ENCODE results near the gene PATZ1.

PATZ1 gene

DNA sequence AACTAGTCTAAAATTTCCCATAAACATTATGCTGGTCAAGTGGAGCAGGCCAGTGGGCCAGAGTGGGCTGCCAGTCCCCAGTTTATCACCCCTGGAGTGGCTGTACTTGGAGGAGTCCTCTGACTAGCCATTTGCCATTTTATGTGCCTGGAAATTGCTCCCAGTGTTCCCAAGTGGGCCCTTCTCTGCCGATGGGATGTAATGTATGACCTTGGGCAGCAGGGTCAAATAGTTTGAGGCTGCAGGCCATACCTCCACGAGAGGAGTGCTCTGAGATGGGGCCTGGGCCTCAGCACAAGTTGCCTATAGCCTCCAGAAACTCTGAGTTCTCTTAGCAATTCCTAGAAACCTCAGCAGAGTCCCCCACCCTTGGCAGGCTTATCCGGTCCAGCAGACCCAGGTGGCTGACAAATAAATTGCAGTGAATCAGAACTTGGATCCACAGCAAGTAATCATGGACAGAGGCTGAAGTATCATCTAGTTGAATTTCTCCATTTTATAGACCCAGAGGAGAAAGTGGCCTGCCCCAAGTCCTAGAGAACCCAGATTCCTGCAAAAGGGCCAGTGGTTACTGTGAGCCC is 17.8 kb upstream of the PATZ1 start:
- Histone ChIP-seq H3K4me3 (replicated peaks; ENCODE audit: insufficient read depth, low read length) (no peak overlapping the region), H3K27ac (replicated peaks) (no peak overlapping the region), H3K27me3 (ENCODE audit: insufficient read depth, poor library complexity, severe bottlenecking) (no peaks in the 10 kb centered on the region)
- DNase-seq (ENCODE audit: low read depth in 1 of 2, low spot score in 1 of 2), result no peak
- TF ChIP-seq, protein P1, sequence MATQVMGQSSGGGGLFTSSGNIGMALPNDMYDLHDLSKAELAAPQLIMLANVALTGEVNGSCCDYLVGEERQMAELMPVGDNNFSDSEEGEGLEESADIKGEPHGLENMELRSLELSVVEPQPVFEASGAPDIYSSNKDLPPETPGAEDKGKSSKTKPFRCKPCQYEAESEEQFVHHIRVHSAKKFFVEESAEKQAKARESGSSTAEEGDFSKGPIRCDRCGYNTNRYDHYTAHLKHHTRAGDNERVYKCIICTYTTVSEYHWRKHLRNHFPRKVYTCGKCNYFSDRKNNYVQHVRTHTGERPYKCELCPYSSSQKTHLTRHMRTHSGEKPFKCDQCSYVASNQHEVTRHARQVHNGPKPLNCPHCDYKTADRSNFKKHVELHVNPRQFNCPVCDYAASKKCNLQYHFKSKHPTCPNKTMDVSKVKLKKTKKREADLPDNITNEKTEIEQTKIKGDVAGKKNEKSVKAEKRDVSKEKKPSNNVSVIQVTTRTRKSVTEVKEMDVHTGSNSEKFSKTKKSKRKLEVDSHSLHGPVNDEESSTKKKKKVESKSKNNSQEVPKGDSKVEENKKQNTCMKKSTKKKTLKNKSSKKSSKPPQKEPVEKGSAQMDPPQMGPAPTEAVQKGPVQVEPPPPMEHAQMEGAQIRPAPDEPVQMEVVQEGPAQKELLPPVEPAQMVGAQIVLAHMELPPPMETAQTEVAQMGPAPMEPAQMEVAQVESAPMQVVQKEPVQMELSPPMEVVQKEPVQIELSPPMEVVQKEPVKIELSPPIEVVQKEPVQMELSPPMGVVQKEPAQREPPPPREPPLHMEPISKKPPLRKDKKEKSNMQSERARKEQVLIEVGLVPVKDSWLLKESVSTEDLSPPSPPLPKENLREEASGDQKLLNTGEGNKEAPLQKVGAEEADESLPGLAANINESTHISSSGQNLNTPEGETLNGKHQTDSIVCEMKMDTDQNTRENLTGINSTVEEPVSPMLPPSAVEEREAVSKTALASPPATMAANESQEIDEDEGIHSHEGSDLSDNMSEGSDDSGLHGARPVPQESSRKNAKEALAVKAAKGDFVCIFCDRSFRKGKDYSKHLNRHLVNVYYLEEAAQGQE (IDR thresholded peaks at IDR 0.05; ENCODE audit: insufficient replicate concordance, low read depth), result no peak

DNA sequence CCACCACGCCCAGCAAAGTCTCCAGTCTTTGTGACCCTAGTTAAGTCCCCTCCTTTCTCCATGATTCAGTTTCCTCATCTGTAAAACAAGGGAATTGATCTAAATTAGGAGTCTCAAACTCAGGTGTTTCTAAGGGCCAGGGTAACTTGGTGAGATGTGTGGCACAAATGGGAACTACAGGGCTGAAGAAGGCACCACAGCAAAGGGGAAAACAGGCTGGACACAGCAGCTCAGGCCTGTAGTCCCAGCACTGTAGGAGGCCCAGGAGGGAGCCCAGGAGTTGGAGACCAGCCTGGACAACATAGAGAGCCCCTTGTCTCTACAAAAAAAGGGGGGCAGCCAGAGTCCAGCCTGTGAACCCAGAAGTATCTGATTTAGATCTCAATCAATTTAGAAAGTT is 15.6 kb upstream of the PATZ1 start:
- H3K27ac ChIP-seq (replicated peaks), result no peak overlapping the region
- no peak overlapping the region for H3K4me3 ChIP-seq (replicated peaks; ENCODE audit: insufficient read depth, low read length)
- no peak for DNase-seq (ENCODE audit: low read depth in 1 of 2, low spot score in 1 of 2)
- no peaks in the 10 kb centered on the region for H3K27me3 ChIP-seq (ENCODE audit: insufficient read depth, poor library complexity, severe bottlenecking)
- TF ChIP-seq, protein P2, sequence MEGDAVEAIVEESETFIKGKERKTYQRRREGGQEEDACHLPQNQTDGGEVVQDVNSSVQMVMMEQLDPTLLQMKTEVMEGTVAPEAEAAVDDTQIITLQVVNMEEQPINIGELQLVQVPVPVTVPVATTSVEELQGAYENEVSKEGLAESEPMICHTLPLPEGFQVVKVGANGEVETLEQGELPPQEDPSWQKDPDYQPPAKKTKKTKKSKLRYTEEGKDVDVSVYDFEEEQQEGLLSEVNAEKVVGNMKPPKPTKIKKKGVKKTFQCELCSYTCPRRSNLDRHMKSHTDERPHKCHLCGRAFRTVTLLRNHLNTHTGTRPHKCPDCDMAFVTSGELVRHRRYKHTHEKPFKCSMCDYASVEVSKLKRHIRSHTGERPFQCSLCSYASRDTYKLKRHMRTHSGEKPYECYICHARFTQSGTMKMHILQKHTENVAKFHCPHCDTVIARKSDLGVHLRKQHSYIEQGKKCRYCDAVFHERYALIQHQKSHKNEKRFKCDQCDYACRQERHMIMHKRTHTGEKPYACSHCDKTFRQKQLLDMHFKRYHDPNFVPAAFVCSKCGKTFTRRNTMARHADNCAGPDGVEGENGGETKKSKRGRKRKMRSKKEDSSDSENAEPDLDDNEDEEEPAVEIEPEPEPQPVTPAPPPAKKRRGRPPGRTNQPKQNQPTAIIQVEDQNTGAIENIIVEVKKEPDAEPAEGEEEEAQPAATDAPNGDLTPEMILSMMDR (IDR thresholded peaks at IDR 0.05; ENCODE audit: insufficient read depth, low read length), result no peak
- TF ChIP-seq, protein P1 (IDR thresholded peaks at IDR 0.05; ENCODE audit: insufficient replicate concordance, low read depth), result no peak
- no peak for TF ChIP-seq POLR2AphosphoS5 (IDR thresholded peaks at IDR 0.05; ENCODE audit: low read depth)
- TF ChIP-seq GABPA (IDR thresholded peaks at IDR 0.05; ENCODE audit: low read depth), result no peak
- TF ChIP-seq SPI1 (IDR thresholded peaks at IDR 0.05; ENCODE audit: borderline replicate concordance, low read depth), result no peak

DNA sequence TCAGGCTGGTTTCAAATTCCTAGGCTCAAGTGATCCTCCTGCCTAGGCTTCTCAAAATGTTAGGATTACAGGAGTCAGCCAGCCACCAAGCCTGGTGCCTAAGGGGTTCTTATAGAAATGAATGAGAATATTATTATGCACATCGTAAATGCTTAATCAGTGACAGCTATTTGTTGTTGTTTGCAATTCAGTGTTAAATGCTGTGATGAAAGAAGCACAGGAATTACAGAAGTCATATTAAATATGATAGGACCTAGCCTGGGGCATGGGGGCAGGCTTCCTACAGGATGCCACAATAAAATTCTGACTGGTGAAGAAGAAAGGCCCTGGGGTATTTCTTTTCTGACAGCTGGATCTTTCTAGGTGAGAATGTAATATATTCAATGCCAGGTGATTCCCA is 13.9 kb upstream of the PATZ1 start:
- TF ChIP-seq POLR2AphosphoS5 (IDR thresholded peaks at IDR 0.05; ENCODE audit: low read depth) (no peak), GABPA (IDR thresholded peaks at IDR 0.05; ENCODE audit: low read depth) (no peak), SPI1 (IDR thresholded peaks at IDR 0.05; ENCODE audit: borderline replicate concordance, low read depth) (no peak)
- Histone ChIP-seq H3K27me3 (ENCODE audit: insufficient read depth, poor library complexity, severe bottlenecking) (no peaks in the 10 kb centered on the region), H3K27ac (replicated peaks) (no peak overlapping the region), H3K4me3 (replicated peaks; ENCODE audit: insufficient read depth, low read length) (no peak overlapping the region)
- DNase-seq (ENCODE audit: low read depth in 1 of 2, low spot score in 1 of 2), result no peak

DNA sequence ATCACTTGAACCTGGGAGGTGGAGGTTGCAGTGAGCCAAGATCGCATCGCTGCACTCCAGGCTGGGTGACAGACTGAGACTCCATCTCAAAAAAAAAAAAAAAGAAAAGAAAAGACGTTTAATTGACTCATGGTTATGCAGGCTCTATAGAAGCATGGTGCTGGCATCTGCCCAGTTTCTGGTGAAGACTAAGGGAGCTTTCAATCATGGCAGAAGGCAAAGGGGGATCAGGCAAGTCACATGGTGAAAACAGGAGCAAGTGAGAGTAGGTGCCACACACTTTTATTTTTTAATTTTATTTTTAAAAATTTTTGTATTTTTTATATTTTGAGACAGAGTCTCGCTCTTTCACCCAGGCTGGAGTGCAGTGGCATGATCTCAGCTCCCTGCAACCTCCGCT is 8.4 kb upstream of the PATZ1 start:
- TF ChIP-seq POLR2AphosphoS5 (IDR thresholded peaks at IDR 0.05; ENCODE audit: low read depth) (no peak), SPI1 (IDR thresholded peaks at IDR 0.05; ENCODE audit: borderline replicate concordance, low read depth) (no peak), GABPA (IDR thresholded peaks at IDR 0.05; ENCODE audit: low read depth) (no peak)
- TF ChIP-seq, protein P1 (IDR thresholded peaks at IDR 0.05; ENCODE audit: insufficient replicate concordance, low read depth), result no peak
- TF ChIP-seq, protein P2 (IDR thresholded peaks at IDR 0.05; ENCODE audit: insufficient read depth, low read length), result no peak
- DNase-seq (ENCODE audit: low read depth in 1 of 2, low spot score in 1 of 2), result no peak
- H3K27me3 ChIP-seq (ENCODE audit: insufficient read depth, poor library complexity, severe bottlenecking), result no peaks in the 10 kb centered on the region
- no peak overlapping the region for H3K4me3 ChIP-seq (replicated peaks; ENCODE audit: insufficient read depth, low read length)
- H3K27ac ChIP-seq (replicated peaks), result no peak overlapping the region

Data from HL-60 (cell line).